Prostate gland (tissue), 2 donors: ENCODE measurements around the gene ECM1. TPM values are rescaled to one million over a fixed set of nuclear protein-coding genes. Genes with fewer than 3 reads are reported as not detected.

Experiments used
- DNase-seq: peaks from one replicate; pipeline ENCODE4 v3.0.0-alpha.2; 2019; ENCODE audit warnings: low spot score
- H3K27ac ChIP-seq, 2 donors: fragments of 200-600 bp; sonication (generic); 2 replicates each; pipeline ENCODE4 v1.5.1; 2017 to 2019
- H3K27me3 ChIP-seq: fragments of 200-600 bp; sonication (generic); replicated peaks from 2 replicates; pipeline ENCODE4 v1.5.1; 2019; ENCODE audit not compliant: insufficient read depth
- H3K36me3 ChIP-seq, 2 donors: fragments of 200-600 bp; sonication (generic); 1 replicate in 1 of 2; 2 replicates in 1 of 2; pipeline versions ENCODE4 v1.5.1 to v1.8.1; 2017 to 2019
- H3K4me1 ChIP-seq: fragments of 200-600 bp; sonication (generic); replicated peaks from 2 replicates; pipeline ENCODE4 v1.5.1; 2019
- H3K4me3 ChIP-seq, 2 donors: fragments of 200-600 bp; sonication (generic); 2 replicates each; pipeline ENCODE4 v1.5.1; 2017 to 2019
- H3K9me3 ChIP-seq: fragments of 200-600 bp; sonication (generic); 2 replicates; pipeline ENCODE4 v1.5.1; 2017
- POLR2A ChIP-seq: fragments of 450-650 bp; IDR thresholded peaks from one replicate; pipeline ENCODE4 v1.6.1; 2016; ENCODE audit warnings: antibody characterized with exemption, mild to moderate bottlenecking
- POLR2AphosphoS5 ChIP-seq: sonication (generic); formaldehyde crosslinking; IDR thresholded peaks from one replicate; pipeline ENCODE4 v1.6.1; 2017; ENCODE audit warnings: antibody characterized with exemption
- WGBS: methylation state at CpG from one replicate; pipeline ENCODE4 v1.1.5; 2018; 5-methylcytosine and 5-hydroxymethylcytosine counted together
- intact Hi-C: fragments of 100-400 bp; cut with DNase I; formaldehyde crosslinking; loops from one replicate; pipeline ENCODE4 v1.14.2; 2022
- total RNA-seq, 2 donors: library from RNA; depleted of rRNA; stranded (reverse); fragments of >200 nt; gene quantifications; one replicate each; pipeline ENCODE4 v1.1.0, GENCODE V29; 2016
- TF ChIP-seq, protein P1 (sequence below), 4 experiments: fragments of 200-600 bp in 2 of 4; fragments of 450-650 bp in 2 of 4; sonication (generic) in 2 of 4; IDR thresholded peaks; 1 replicate in 3 of 4; 2 replicates in 1 of 4; pipeline ENCODE4 v1.5.1; 2016 to 2019; ENCODE audit warnings: antibody characterized with exemption in 4 of 4, mild to moderate bottlenecking in 2 of 4, moderate library complexity in 2 of 4

ECM1 gene
- total RNA-seq, 2 donors from 2014 or later: 4.7 to 12.3 TPM

- TF ChIP-seq POLR2A (no peak), POLR2AphosphoS5 (no peak)
- TF ChIP-seq, protein P1, sequence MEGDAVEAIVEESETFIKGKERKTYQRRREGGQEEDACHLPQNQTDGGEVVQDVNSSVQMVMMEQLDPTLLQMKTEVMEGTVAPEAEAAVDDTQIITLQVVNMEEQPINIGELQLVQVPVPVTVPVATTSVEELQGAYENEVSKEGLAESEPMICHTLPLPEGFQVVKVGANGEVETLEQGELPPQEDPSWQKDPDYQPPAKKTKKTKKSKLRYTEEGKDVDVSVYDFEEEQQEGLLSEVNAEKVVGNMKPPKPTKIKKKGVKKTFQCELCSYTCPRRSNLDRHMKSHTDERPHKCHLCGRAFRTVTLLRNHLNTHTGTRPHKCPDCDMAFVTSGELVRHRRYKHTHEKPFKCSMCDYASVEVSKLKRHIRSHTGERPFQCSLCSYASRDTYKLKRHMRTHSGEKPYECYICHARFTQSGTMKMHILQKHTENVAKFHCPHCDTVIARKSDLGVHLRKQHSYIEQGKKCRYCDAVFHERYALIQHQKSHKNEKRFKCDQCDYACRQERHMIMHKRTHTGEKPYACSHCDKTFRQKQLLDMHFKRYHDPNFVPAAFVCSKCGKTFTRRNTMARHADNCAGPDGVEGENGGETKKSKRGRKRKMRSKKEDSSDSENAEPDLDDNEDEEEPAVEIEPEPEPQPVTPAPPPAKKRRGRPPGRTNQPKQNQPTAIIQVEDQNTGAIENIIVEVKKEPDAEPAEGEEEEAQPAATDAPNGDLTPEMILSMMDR (IDR thresholded peaks at IDR 0.05): no peak
- Histone ChIP-seq H3K27me3 (no peaks in the 10 kb centered on the region), H3K36me3 (no peaks in the 10 kb centered on the region), H3K27ac (no peak overlapping the region), H3K4me1 (no peaks in the 10 kb centered on the region), H3K4me3 (no peak overlapping the region), H3K9me3 (no peaks in the 10 kb centered on the region)
- 70% methylated on average over 14 of the region's 14 CpGs for WGBS
- intact Hi-C loops: no loop called here
- no peak for DNase-seq
Observed at GRCh38 chr1:150535511-150536287, 27.8 kb downstream of the ECM1 start.

GRCh38 chr1:150536836-150537731 lies 29.2 kb downstream of the ECM1 start:
- no peak for DNase-seq
- no peaks in the 10 kb centered on the region for H3K27me3 ChIP-seq
- peak overlapping the region in 1 of 2 donors; percentile 47 for H3K27ac ChIP-seq
- intact Hi-C loops: no loop called here
- no peaks in the 10 kb centered on the region for H3K4me1 ChIP-seq
- no peak overlapping the region for H3K4me3 ChIP-seq
- no peaks in the 10 kb centered on the region for H3K9me3 ChIP-seq
- 93% methylated on average over 12 of the region's 12 CpGs for WGBS
- TF ChIP-seq, protein P1 (IDR thresholded peaks at IDR 0.05): no peak
- TF ChIP-seq POLR2A: no peak
- no peak for TF ChIP-seq POLR2AphosphoS5
- H3K36me3 ChIP-seq: no peaks in the 10 kb centered on the region

GRCh38 chr1:150537732-150538684 lies 30.1 kb downstream of the ECM1 start:
- Histone ChIP-seq H3K9me3 (no peaks in the 10 kb centered on the region), H3K4me1 (no peaks in the 10 kb centered on the region), H3K36me3 (no peaks in the 10 kb centered on the region), H3K27ac (peak overlapping the region in 1 of 2 donors; percentile 47), H3K27me3 (no peaks in the 10 kb centered on the region), H3K4me3 (no peak overlapping the region)
- WGBS: 66% methylated on average over 17 of the region's 17 CpGs
- TF ChIP-seq POLR2AphosphoS5: peak; percentile 12
- TF ChIP-seq POLR2A: no peak
- no peak for DNase-seq
- intact Hi-C loops: no loop called here

GRCh38 chr1:150543500-150544143 lies 35.7 kb downstream of the ECM1 start:
- no peak overlapping the region for H3K27ac ChIP-seq

More at GRCh38 chr1:150543500-150544143, 35.7 kb downstream of the ECM1 start:
- no peaks in the 10 kb centered on the region for H3K9me3 ChIP-seq
- WGBS: 47% methylated on average over 13 of the region's 13 CpGs
- intact Hi-C loops: no loop called here
- no peaks in the 10 kb centered on the region for H3K36me3 ChIP-seq
- no peaks in the 10 kb centered on the region for H3K4me1 ChIP-seq
- H3K27me3 ChIP-seq: no peaks in the 10 kb centered on the region
- TF ChIP-seq, protein P1 (IDR thresholded peaks at IDR 0.05): no peak
- TF ChIP-seq POLR2AphosphoS5: peak; percentile 10
- DNase-seq: no peak
- no peak overlapping the region for H3K4me3 ChIP-seq
